Measurements from ENCODE around the gene OVOL1.
A peak's percentile ranks its signal among the peaks of the same experiment; 100 is the strongest.

Gene OVOL1

DNA sequence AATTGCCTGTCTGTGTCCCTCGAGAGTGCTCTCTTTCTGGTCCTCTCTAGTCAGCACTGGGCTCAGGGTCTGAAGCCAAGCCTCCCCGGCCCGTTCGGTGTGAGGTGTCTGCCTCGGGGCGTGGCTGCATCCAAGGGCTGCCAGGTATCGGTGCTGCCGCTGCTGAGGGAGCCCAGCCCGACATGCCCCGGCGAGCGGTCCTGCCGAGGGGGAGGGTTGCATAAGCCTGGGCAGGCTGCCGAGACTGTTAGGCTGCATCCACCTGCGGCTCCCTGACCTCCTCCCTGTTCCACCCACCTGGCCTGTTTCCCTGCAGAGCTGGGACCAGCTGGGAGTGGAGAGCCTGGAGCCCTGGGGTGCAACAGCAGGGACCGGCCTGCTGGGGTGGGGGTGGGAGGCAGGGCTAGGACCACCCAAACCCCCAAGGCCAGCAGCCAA lies 6.3 kb downstream of the OVOL1 start:
- peak; percentile 23 for DNase-seq

DNA sequence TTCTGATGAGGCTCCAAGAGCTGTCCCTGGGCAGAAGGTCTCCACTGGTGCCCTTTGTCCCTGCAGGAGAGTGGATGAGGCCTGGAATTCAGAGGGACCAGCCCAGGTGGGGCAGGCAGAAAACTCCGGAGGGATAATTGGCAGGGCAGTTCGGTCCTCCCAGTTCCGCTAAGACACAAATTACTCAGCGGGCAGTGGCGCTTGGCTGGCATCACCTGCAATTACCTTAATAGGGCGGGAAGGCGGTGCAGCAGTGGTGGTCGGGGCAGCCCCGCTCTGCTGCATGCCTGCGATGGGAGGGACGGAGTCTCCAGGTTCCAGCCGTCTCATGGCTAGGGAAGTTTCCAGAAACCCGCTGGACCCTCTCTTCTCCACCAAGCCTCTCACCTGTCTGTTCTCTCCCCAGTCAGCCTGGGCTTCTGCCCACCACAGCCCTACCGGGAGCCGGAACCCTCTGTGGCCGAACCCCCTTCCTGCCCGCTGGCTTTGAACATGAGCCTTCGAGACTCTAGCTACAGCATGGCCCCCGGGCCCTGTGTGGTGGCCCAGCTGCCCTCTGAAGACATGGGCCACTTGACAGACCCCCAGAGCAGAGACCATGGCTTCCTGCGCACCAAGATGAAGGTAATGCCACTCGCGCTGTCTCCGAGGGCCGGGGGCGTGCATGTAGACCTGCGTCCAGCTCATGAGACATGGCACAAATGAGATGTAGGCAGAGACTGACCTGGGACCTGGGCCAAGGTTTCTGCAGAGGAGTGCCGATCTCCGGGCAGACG lies 7.0 kb downstream of the OVOL1 start:
- DNase-seq, result no peak

DNA sequence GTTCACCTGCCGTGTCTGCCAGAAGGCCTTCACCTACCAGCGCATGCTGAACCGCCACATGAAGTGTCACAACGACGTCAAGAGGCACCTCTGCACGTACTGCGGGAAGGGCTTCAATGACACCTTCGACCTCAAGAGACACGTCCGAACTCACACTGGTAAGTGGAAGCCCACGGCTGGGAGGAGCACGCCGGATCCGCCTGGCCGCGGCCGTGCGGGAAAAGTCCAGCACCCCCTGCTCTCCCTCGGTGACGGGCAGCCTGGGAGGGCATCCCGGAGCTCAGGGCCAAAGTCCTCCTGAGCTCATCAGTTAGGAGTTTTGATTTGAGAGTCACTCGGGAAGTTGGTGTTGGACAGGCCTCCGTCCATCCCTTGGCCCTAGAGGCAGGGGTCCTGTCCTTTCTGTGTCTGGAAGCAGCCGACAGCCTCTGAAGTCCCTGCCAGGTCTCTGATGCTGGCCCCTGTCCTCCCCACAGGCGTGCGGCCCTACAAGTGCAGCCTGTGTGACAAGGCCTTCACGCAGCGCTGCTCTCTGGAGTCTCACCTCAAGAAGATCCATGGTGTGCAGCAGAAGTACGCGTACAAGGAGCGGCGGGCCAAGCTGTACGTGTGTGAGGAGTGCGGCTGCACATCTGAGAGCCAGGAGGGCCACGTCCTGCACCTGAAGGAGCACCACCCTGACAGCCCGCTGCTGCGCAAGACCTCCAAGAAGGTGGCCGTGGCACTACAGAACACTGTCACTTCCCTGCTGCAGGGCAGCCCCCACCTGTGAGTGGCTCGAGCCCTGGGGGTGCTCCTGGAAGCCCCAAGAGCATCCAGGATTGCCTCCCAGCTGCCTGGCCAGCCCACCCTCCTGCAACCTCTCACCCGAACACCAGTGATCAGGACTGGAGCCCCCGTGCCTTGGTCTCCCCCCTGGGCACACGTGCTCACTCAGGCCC lies 8.0 kb downstream of the OVOL1 start:
- no peak for DNase-seq

DNA sequence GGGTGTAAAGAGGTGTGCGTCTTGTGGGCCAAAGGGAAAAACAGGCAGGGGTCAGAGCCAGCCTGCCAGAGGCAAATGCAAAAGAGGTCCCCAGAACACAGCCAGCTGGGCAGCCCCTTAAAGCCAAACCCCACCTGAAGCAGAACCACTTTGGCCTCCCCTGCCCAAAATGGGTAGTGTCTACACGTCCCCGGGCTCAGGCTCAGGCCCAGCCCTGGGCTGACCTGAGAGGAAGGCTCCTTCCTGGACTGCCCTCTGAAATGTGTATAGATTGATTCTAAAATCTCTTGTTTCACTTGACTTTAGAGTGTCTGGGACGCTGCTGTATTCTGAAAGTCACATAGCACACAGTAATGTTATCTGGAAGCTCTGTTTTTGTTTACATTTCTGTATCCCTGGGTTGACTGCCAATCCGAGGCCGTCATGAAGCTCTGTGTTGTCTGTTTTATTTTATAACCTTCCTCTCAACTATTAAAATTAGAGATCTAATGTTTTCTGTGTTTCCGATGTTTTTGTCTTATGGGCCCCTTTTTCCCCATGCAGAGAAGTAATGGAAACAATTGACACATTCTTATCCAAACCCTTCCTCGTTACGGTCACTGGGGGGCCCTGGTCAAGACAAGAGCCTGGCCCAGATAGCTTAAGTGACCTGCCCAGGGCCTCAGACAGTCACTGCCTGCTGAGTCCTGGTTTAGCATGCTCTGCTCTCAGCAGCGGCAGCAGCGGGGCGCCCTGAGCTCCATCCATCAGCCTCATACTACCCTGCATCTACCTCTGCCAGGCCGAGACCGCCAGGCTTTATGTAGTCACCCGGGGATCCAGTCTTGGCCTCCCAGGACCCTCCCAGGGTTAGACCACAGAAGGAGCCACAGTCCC lies 10.1 kb downstream of the OVOL1 start:
- DNase-seq, result no peak

DNA sequence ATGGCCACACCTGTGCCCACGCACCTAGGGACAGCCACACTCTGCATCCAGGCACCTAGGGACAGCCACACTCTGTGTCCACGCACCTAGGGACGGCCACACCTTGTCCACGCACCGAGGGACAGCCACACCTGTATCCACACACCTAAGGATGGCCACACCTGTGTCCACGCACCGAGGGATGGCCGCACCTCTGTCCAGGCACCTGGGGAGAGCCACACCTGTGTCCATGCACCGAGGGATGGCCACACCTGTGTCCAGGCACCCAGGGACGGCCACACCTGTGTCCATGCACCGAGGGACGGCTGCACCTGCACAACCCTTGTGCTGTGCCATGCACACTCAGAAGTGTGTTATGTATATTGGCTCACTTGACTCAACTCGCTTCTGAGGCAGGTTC lies 10.8 kb downstream of the OVOL1 start:
- DNase-seq, result no peak

DNA sequence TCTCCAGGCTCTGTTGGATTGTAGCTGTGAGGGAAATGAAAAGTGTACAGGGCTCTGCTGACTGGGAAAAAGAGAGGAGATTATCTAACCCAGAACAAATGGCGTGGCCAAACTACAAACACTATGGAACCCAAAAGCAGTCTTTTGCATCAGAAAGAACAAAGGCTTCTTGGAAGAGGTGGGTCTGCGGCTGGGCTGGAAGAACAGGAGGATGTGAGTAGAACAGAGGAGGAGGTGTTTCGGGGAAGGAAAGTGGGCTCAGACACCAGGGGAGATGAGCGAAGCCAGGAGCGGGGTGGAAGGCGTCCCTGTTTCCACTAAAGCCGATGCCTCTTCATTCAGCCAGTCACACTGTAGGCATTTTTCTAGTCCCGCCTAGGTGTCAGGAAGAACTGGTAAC lies 12.0 kb downstream of the OVOL1 start:
- DNase-seq, result no peak

DNA sequence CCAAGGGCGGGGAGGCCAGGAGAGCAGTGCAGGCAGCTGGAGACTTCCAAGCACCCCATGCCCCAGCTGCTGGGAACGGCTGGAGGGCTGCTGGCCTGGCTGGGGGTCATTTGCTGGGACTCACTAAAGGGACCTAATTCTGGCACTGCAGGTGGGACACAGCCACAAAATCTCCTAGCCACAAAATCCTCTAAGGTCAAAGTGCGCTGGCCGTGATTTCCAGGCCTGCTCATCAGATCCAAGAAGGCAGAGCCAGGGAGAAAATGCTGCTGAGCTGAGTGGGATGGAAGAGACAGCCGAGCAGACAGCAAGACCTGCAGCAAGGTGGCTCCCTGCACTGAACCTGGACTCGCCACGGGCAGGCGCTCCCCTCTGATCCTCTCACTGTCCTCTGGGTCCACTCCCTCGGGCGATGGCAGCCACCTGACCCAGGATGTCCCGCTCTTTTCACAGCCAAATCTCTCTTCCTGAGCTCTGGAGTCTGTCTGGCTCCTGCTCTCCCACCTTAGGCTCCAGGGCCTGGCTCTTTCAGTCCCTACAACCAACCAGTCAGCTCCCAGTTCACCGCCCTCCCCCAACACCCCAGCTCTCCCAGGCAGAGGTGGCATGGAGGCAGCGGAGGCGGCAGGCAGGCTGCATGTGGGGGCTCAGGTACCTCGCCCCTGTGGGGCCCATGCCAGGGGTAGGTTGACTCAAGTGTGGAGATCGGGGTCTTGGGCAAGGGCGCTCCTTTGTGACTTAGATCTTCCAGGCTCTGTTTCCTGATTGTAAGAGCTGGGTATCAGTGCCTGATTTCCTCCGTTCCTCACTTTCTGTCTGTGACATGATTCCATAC lies 14.5 kb downstream of the OVOL1 start:
- no peak for DNase-seq

DNA sequence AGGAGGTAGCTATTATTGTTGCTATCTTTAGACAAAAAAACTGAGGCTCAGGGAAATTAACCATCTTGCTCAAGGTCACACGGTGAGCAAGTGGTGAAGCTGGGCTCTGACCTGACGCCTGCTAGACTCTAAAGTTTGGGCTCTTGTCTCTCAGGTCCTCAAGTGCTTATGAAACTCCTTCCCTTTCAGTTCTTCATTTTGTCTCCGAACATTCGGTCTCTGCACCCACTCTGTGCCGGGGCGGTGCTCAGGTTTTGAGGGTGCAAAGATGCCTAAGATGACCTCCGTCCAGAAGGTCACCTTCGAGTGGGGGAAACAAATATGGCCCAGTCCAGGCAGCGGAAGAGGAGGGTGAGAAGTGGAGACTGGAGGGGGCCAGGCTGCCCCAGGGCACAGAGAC lies 16.0 kb downstream of the OVOL1 start:
- DNase-seq, result no peak

DNA sequence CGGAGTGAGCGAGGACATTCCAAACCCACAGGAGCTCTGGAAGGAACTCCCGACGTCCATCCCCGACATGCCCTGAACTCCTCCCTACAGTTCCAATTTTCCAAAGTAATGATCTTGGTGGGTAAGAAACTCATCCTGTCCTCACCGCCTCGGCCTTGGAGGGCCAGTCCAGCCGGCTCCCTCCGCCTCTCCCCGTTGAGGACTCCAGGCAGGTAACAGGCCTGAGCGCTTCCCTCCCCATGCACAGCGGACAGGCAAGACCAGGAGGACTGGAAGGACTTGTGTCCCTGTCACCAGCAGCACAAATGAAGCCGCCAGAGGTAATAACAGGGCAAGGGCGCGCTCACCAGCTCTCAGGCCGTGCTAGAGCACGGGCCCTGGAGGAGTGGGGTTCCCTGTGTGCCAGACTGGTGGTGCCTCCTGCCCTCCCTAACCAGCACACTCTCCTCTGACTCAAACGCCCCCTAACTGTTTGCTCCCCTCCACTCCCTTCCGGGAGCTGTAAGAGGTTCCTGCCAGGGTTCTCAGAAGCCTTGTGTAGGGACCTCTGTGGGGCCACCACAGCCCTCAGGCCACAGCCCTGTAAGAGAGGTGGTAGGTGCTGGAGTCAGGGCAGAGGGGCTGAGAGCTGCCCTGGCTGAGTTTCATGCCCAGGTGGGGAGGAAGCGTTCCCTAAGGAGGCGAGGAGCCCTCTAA lies 17.1 kb downstream of the OVOL1 start:
- DNase-seq, result no peak

DNA sequence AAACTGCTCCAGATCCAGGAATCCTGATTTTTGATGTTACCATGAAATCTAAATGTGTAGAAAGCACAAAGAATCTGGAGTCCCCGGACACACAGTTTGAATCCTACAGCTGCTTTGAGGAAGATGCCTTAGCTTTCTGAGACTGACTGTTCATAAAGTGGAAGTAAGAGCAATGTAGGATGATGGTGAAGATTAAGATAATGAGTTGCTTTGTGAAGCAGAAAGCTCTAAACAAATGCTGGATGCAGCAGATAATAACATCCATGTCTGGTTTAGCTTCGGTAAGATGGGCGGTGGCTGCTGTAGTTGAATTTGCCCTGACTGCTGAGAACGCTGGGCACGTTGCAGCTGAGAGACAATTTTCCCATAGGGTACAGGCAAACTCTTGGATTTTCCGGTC lies 20.1 kb downstream of the OVOL1 start:
- no peak for DNase-seq

DNA sequence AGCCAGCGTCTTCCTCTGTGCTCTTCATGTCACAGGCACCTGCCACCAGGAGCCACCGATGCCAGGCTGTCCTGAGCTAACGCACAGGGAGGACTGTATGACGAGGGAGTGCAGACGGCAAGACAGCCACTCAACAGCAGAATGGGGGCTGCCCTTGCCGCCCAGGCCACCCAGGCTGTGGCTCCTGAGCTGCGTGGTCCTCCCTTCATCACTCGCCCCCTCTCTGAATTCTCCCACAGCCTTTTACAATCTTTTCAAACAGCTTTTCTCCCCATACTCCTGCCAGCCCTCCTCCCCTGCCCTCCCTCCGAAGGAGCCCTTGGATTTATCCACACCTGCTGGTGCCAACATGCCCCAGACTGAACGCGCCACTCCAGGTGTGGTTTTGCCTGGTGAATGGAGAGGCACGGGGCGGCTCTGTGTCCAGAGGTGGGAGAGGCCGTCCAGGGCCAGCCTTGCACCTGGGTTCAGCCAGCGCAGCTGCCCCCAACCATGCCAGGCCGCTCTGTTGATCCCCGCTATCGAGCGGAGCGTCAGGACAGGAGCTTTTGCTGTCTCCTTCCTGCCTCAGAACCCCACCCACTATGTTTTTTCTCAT lies 22.0 kb downstream of the OVOL1 start:
- no peak for DNase-seq

DNA sequence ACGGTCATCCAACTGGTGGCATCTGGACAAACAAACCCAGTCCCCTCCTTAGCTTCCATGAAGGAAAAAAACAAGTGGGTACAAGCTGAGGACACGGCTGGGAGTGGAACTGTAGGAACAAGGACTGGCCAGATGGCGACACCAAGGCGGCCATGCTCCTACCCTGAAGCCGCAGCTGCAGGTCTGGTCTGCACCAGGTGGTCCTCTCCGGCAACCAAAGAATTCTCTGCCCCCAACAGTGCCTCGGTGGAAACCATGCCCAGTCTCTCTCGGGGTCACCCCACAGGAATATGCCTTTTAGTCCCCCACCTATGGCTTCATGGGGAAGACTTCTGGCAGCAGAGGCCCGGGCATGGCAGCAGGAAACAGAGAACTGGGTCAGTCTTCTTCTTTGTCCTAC lies 22.6 kb downstream of the OVOL1 start:
- no peak for DNase-seq

DNA sequence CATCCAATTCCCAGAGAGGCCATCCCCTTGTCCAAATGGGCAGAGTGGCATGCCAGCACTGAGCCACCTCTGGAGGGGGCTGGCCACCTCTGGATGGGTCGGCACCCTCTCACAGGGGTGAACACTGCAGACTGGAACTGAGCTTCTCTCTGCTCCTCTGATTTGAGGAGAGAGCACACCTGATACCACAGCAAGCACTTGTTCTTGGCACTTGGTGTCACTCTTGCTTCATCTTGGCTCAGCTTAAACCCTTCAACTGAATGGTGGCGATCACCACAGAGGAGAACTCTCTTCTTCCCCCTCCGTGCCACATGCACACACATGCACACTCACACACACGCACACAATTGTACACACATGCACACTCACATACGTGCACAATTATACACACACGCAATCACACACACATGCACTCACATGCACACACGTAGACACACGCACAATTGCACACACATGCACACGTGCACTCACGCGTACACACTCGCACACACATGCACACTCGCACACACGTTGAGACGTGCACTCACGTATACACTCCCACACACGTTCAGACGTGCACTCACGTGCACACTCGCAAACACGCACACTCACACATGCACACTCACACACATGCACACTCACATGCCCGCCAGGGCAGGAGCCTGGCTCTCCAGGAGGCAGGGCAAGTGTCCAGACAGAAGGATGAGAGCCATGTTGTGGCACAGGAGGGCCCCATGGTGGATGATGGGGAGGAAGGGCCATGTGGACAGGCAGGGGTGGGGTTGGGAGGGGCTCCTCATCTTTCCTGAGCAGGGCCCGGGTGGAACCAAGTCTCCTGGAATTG lies 23.4 kb downstream of the OVOL1 start:
- DNase-seq, result no peak

DNA sequence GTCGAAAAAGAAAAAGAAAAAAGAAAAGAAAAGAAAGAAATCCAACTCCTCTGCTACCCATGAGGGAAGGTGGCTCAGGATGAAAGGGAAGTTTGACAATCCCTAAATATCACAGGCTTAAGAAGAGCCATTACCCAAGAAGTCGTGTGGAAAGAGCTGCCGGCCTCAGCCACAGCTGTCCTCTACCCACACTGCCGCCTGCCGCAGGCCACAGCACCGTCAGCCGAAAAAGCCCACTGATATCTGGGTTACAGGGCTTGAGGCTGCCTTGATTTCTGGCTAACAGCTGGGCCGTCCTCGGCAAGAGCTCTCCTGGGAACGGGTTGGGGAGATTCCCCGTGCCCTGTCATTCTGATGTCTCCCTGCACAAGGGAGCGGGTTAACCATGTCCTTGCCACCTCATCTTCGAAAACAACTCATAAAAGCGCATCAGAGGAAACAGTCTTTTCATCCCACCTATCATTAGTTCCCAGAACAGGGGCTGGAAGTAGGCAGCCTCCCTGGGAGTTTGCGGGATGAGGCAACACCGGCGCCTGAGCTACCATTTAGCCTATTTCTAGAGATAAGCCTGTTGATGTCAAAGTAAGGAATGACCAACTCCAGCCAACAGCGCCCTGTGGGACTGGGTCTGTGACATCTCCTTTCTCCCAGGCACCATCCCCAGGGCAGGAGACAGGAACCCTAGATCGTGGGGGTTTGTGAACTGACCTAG lies 25.1 kb downstream of the OVOL1 start:
- DNase-seq, result no peak

DNA sequence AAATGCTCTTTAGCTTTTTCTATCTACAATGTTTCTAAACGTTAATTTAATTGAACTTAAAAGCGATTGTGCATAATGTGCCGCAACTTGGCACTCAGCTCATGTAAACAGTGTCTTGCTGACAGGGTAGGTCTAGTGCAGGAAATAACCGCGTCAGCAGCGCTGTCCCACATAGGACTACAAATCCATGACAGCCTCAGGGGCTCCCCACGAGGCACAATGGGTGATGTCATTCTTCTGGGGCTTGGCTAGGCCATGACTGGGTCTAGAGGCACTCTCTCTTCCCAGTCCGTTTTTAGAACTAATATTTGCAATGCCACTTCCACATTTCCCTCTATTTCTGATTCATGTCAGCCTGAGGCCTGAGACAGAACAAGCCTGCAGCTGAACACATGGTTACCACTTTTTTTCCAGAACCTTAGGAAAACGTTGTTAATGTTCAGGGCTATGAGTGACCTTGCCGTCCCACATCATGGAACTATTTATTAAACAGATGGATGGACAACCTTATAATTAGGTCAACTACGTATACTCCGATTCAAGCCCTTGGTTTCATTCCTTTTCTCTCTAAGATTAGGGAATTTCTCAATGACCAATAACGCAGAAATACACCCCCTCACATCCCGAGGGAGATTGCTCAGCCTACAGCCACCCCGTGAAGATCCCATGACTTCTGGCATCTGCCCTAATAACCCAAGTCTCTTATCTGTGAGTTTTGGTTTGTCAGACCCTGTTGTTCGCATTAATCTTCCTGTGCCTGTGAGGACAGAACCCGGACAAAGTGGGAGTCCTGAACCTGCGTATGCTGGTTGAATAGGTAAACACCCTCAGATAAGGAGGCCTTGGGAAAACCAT lies 27.5 kb downstream of the OVOL1 start:
- DNase-seq, result no peak

DNA sequence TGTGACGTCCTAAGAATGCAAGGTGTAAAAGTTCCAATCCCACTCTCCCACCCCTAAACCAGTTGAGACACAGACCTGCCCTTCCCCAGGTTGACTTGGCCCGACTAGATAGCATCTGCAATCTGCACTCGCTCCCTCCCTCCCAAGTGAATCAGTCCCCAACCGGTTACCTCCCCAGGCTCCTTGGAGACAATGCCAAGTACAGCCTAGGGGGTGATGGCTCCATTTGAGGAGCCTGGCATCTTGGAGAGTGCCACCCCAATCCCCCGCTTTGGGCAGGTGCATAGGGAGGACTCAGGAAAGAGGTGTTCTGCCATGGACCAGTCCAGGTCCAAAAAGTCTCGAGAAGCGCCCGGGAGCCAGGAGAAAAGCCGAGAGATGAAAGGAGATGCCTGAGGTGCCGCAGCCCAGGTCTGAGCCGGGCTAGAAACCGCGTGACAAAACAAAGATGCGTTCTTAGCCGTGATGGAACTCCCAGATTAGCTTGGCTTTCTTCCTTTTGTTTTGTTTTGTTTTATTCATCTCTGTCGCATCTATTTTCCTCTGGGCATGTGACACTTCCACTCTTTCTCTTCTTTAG lies 28.2 kb downstream of the OVOL1 start:
- no peak for DNase-seq

DNA sequence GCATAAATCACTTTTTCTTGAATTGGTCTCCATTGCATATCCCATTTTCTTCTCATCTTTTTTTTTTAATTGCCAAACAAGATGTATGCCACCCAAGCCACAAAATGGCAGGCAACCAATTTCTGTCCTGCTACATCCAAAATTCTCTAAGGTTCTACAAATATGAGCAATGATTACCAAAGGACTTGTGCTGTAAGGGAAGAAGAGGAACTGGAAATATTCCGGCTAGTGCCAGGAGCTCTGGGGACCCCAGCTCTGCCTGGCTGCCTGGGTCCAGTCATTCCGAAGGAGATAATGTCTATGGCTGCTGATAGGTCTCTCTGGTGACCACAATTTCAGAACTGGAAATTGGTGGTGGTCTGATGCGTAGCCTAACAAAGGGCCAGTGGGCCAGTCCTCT lies 29.8 kb downstream of the OVOL1 start:
- no peak for DNase-seq

DNA sequence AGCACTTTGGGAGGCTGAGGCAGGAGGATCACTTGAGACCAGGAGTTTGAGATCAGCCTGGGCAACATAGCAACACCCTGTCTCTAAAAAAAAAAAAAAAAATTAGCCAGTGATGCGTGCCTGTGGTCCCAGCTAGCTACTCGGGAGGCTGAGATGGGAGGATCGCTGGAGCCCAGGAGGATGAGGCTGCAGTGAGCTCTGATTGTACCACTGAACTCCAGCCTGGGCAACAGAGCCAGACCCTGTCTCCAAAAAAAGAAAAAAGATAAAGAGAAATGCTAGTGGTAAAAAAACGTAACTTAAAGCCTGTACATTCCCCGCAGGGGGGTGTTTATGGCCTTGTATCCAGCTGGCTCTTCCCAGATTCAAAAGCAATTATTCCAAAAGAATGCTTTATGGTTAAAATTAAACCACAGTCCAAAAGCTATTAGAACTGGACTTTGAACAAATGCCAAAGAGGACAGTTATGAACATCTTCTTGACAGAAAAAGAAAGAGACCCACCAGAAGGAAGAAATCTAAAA lies 30.5 kb downstream of the OVOL1 start:
- DNase-seq, result no peak
